GM19452 (cell line): ENCODE measurements around the gene PROM2.

ENCODE experiments used
- ATAC-seq: cut with Tn5 transposase; IDR thresholded peaks from one replicate; pipeline ENCODE4 v1.9.1; 2021; ENCODE audit not compliant: unreplicated experiment

PROM2 gene

DNA sequence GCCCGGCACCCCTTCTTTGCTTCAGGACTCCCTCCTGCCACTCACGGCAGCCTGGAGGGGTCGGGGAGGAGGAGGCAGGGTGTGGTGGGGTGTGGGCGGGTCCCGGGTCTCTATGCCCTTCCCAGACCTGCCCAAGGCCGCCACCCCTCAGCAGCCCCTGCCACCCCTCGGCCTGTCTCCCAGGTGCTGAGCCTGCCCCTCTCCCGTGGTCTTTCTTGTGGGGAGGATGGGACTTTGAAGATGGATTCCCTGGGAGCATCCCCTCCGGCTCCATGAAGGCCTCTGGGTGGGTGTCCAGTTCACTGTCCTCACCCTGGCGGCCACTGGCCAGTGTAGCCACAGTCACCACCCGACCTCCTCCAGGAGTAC is 46.1 kb downstream of the PROM2 start:
- ATAC-seq = no peak

- no peak for ATAC-seq
Observed at GRCh38 chr2:95320986-95321767, 46.9 kb downstream of the PROM2 start.

- no peak for ATAC-seq
Observed at GRCh38 chr2:95323347-95324155, 49.3 kb downstream of the PROM2 start.

DNA sequence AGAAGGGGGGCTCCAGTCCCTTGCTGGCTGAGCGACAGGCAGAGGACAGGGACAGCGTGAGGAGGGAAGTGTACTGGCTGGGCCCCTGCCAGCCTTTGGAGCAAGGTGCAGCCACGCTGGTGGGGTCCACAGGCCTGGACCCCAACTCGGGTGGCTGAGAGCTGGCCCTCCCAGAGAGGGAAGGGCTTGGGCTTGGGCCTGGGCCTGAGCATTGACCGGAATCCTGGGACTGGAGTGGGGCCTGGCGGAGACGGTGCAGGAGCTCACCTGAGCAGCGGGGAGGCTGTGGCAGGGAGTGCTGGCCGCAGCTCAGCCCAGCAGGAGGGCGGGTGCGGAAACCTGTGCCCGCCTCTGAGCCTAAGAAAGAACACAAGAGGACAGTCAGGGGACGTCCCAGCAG is 50.8 kb downstream of the PROM2 start:
- ATAC-seq = no peak

GRCh38 chr2:95325590-95326432 is 51.6 kb downstream of the PROM2 start:
- ATAC-seq = no peak

GRCh38 chr2:95326433-95327140 is 52.3 kb downstream of the PROM2 start:
- no peak for ATAC-seq

DNA sequence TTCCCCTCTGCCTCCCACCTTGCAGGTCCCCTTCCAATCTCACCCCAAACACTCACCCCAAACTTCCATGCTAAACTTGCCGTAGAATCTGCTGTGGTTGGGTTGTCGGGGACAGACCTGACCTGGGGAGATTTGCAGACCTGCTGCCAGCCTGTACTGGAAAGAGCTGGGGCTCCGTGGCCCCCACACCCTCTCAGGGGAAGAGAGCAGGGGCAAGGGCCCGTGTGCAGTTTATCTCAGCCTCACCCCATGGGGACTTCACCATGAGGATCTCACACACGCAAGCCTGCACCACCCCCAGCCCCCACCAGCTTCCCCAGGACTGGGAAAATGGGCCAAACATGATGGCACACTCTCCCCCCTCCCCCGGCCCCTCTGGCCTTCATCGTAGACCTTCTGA is 53.6 kb downstream of the PROM2 start:
- no peak for ATAC-seq

- ATAC-seq = no peak
Observed at GRCh38 chr2:95328358-95329125, 54.3 kb downstream of the PROM2 start.

DNA sequence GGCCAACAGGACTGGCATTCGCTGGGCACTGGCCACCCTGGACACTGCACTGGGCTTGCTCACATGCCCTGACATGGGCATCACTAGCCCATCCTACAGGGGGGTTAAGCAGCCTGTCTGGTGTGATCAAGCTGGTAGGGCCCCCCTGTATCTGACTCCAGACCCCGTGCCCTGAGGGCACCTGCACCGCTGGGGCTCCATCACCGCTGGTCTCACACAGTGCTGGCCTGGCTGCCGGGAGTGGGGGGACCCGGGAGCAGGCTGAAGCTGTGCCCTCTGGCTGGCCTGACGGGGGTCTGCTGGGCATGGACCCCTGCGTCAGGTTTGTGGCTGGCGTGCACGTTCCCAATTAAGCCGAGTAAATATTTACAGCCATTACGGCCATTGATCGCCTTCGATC is 55.2 kb downstream of the PROM2 start:
- ATAC-seq = no peak

GRCh38 chr2:95329891-95330793 is 55.9 kb downstream of the PROM2 start:
- ATAC-seq = no peak

GRCh38 chr2:95330794-95331338 is 56.6 kb downstream of the PROM2 start:
- no peak for ATAC-seq

GRCh38 chr2:95331606-95332005 is 57.4 kb downstream of the PROM2 start:
- no peak for ATAC-seq

DNA sequence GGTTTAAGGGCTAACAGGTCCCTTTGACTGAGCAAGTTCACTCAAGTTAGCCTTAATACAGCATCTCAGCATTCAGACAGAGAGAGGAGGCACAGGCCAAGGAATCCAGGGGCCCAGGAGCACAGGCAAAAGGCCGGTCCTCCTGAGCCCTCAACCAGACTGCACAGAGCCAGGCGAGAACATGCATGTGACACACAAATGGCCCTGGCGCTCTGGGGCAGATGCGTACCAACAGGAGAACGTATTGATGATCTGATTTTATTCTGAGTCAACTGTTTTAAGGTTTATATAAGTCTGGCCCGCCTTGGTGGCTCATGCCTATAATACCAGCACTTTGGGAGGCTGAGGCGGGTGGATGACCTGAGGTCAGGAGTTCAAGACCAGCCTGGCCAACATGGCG is 57.8 kb downstream of the PROM2 start:
- ATAC-seq = no peak

GRCh38 chr2:95333056-95333455 is 58.8 kb downstream of the PROM2 start:
- ATAC-seq = no peak

DNA sequence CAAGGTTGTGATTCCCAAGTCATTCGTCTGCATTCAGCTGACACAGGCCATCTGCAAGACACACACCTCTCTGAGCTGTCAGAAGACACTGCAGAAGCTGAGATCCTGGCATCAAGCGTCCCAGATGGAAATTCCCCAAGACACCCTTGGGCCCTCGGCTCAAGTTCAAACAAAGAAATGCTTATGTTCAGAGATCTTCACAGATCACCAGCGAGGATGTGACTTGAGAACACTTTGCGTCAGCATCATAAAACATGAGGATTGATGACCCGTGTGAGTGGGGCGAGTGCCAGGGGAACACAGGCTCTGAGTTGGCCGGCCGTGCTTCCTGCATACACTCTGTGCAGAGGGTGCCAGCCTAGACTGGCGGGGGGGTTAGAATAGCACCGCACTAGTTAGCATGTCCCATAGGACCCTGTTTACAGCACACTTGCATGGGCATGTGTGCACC is 59.7 kb downstream of the PROM2 start:
- no peak for ATAC-seq

DNA sequence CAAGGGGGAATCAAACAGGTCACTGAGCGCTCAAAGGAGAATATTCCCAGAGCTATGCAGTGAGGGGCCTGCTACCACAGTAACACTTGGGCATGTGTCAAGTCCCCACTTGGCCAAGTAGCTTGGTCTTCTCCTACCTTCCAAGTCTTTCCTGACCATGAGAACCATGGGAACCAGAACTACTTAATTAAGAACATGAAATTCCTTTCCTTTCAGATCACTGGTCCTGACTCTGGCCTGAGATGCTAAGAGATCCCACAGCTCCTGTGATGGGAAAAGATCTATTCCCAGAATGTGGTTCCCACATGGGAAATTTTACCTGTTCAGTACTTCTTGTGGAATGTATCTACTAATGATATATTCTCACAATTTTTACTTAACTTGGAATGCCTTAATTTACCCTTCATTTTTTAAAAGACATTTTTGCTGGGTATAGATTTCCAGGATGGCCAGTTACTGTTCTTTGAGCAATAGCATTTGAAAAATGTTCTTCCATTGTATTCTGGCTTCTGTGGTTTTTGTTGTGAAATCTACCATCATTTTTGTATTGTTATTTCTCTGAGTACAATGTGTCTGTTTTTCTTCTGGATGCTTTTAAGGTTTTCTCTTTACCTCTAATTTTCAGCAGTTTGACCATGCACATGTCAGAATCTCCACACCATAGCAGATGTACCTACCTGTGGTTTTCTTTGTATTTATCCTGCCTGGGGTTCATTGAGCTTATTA is 60.8 kb downstream of the PROM2 start:
- ATAC-seq = no peak

DNA sequence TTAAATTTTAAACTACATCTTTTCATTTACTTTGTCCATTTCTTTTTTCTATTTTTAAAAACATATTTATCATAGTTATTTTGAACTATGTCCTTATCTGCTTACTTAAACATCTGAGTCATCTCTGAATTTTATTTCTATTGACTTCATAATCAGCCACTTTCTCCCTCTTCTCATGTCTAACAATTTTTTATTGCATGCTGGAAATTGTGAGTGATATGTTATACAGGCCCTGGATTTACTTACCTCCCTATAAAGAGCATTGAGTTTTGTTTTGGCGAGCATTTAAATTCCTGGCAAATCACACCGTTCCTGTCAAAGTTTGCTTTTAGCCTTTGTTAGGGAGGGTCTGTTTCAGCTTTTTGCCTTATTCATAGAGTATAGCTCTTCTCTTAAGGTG is 62.2 kb downstream of the PROM2 start:
- no peak for ATAC-seq

DNA sequence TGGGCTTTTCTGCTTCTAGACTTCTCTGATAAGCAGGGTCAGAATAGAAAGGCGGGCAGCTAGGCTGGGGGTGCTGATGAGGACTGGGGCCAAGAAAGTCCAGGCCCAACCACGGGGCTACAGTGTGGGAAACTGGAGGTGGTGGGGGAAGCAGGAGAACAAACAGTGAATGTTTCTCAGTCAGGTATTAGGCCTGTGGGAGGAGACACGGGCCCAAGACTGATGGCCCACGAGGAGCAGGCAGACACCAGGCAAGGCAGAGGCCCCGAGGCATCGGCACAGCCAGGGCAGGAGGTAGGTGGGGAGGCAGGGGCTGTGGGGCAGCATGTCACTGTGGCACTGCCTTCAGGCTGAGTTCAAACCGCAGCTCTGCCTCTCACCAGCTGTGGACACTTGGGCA is 63.6 kb downstream of the PROM2 start:
- no peak for ATAC-seq
